NK-92 (cell line): ENCODE measurements around the gene HSD17B11.
"Not testable (repeated sequence)": the region's sequence is repeated elsewhere in the genome, so short reads cannot be mapped to it uniquely, and the experiment has no call there.

Experiments used
- DNase-seq: peaks from one replicate; lab custom pipeline; 2025; ENCODE audit not compliant: unreplicated experiment; lab: John Stamatoyannopoulos, UW

The HSD17B11 gene, protein sequence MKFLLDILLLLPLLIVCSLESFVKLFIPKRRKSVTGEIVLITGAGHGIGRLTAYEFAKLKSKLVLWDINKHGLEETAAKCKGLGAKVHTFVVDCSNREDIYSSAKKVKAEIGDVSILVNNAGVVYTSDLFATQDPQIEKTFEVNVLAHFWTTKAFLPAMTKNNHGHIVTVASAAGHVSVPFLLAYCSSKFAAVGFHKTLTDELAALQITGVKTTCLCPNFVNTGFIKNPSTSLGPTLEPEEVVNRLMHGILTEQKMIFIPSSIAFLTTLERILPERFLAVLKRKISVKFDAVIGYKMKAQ

DNA sequence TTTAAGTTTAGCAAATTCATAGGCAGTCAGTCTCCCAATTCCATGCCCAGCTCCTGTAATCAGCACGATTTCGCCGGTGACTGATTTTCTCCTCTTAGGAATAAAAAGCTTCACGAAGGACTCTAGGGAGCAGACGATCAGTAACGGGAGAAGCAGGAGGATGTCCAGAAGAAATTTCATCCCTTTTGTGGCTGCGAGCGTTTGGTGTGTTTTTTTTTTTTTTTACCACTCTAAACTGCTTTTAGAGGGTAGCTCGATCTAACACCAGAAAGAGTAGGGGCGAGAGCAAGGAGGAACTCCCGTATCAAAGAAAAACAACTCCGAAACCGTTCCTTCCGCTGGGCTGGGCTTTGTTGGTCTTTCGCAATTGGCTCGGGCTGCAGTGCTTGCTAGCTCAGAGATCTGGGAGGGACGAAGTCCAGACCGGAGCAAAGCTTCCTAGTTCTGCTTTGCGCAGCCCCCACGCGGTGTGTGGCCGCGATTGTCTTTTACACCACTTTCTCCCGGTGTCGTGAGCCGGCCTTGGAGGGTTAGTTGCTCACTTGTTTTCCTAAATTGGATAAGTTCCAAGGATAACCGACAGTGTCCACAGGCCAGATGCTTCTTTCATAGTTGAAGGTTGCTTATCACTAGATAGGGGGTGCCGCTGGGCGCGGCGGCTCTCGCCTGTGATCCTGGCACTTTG lies at the start of gene HSD17B11:
HSD17B11 (minus strand) TSS at position 298 of the 685 bp plus-strand sequence; CDS start at position 180, 118 bp downstream.
- peak; percentile 2 for DNase-seq

DNA sequence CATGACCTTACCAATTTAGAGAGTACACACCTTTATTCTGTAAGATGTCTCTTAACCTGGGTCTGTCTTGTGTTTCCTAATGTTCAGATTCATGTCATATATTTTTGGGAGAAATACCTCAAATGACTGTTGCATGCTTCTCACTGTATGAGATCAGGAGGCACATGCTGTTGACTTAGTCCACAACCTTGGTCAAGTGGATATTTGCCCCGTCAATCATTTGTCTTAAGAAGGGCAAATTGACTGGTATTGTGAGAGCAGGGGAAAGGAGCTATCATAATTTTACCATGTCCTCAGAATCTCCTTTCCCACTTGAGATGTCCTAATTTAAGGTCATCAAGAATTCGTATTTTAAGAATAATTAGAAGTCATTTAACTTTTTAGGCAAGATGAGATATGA lies 42.4 kb upstream of the HSD17B11 start:
- no peak for DNase-seq

DNA sequence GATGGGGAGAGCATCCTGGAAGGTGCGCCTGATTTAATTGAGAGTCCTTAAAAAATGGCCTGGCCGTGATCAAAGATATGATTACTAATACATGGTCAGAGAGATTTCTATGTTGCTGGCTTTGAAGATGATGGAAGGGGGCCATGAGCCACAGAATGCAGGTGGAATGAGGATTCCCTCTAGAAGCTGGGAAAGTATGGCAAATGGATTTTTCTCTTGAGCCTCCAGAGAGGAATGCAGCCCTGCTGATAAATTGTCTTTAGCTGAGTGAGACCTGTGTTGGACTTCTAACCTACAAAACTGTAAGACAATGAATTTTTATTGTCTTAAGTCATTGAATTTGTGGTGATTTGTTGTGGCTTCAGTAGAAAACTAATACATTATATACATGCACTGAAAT lies 39.0 kb upstream of the HSD17B11 start:
- DNase-seq: no peak

DNA sequence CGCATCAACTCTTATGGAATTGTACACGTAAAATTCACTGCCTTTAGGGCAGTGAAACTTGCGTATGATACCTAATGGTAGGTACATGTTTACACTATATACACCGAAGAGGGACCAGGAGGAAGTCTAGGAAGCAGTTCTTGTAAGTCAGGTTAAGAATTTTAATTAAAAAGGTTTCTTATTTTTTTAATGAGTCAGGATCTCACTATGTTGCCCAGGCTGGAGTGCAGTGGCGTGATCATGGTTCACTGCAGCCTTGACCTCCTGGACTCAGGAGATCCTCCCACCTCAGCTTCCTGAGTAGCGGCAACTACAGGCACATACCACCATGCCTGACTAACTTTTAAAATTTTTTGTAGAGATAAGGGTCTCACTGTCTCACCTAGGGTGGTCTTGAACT lies 38.0 kb upstream of the HSD17B11 start:
- no peak for DNase-seq

DNA sequence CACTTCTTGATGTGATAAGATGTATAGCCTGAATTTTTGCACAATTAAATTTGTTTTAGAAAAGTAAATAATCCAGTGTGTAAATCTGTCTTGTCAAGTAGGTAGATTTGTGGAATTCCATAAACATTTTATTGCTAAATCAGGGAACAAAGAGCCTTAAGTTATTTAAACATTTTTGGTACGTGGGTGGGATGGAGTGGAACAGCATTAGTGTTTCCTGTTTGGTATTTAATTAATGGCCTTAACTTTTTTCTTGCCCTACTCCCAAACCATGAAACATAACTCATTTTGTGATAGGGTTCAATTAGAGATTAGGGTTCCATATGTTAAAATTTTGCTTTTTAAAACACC lies 36.5 kb upstream of the HSD17B11 start:
- DNase-seq: no peak

DNA sequence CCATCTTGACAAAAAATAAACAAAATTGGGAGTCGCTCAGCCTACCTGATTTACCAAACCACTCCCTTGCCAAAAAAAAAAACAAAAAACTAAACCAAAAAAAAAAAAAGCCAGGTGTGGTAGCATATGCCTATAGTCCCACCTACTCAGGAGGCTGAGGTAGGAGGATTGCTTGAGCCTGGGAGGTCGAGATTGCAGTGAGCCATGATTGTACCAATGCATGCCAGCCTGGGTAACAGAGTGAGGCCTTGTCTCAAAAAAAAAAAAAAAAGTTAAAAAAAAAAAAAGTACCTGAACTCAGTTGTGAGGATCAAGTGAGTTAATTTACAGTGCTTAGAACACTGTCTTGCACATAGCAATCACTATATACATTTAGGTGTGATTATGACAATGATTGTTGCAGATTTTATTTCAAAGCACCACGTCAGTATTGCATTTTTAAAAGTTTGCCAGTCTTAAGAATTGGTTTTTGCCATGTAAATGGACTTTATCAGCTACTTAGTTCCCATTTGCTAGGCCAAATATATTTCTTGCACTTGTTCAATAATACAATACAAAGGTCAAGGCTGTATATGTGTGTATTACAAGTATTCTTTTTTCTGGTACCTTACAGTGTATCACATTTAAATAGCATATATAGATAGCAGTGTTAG lies 36.0 kb upstream of the HSD17B11 start:
- DNase-seq: no peak

DNA sequence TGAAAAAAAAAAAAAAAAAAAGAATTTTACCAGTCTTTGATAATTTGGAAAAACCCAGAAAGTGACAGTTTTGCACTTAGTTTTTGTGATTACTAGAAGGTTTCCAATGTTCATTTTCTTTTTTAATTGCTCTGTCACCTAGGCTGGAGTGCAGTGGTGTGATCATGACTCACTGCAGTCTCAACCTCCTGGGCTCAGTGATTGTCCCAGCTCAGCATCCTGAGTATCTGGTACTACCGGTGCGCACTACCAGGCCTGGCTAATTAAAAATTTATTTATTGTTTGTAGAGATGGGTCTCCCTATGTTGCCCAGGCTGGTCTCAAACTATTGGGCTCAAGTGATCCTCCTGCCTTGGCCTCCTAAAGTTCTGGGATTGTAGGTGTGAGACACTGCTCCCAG lies 34.7 kb upstream of the HSD17B11 start:
- no peak for DNase-seq

DNA sequence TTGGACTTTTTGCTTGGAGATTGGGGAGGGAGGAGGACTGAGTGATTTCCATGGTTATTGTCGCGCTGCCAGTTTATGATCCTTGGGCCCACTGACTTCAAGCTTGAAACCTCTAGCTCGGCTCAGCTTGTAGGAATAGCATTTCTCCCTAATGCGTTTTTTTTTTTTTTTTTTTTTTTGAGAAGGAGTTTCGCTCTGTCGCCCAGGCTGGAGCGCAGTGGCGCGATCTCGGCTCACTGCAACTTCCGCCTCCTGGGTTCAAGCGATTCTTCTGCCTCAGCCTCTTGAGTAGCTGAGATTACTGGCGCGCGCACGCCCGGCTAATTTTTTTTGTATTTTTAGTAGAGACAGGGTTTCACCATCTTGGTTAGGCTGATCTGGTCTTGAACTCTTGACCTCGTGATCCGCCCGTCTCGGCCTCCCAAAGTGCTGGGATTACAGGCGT lies 33.1 kb upstream of the HSD17B11 start:
- not testable (repeated sequence) for DNase-seq

DNA sequence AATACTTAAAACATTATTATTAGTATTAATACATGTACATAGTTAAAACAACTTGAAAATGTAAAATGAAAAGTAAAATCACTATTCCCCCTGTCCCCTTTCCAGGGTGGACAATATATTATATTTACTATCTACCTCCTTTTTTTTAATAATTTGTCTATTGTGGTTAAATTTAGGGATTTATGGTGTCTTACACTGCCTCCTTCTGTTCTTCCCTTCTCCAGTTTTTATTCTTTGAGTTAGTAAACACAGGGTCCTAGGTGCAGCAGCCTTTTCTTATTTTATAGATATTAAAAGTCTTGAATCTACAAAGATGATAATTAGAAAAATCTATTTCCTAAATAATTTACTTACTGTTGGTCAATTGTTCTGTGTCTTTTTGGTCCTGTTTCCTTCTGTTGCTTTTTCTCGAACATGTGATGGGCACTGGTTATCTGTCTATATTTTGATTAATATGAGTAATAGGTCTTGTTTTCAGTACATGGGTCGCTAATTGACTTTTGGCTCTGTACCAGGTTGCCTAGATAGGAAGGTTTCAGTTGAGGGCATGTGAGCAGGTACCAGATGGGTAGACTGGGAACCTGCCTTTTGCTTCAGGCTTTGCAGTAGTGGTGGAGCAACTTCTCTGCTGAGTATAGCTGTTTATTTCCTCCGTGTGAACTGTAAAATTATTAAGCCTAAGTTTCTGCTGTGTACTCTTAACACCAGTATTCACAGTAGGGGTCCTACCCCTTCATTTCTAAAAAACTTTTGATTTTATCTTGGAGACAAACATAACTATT lies 32.5 kb upstream of the HSD17B11 start:
- no peak for DNase-seq

DNA sequence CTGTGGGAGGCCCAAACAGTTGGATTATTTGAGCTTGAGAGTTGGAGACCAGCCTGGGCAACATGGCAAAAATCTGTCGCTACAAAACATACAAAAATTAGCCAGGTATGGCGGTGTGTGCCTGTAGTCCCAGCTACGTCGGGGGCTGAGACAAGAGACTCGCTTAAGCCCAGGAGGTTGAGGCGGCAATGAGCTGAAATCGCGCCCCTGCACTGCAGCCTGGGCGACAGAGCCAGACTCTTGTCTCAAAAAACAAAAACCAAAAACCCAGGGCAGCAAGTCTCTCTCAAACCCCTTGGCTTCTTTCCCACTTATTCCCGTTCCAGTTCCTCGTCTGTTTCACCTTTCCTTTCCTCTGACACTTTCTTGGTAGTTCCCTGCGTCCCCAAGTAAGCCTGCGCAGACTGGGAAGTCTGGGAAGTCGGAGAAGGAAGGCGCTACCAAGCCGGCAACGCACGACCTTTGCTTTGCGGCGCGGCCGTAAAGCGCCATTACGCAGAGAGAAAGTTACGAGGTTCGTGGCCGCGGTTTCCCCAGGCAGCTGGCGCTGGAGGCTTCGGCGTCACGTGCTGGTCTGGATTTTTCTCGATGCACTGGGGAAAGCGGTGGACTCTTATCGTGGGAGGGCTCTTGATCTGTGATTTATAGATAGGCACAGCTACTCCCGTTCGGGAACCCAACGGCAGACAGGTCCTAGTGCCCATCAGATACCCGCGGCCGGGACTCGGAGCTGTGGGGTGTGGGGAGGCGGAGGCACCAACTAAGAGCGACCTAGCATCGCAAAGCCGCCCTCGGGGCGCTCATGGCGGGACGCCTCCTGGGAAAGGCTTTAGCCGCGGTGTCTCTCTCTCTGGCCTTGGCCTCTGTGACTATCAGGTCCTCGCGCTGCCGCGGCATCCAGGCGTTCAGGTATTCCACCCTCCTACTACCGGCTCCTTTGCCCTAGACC lies 31.4 kb upstream of the HSD17B11 start, which contains the start of gene NUDT9:
NUDT9 (plus strand) TSS at position 470 of the 949 bp plus-strand sequence; CDS start at position 803, 333 bp downstream.
- peak; percentile 17 for DNase-seq

DNA sequence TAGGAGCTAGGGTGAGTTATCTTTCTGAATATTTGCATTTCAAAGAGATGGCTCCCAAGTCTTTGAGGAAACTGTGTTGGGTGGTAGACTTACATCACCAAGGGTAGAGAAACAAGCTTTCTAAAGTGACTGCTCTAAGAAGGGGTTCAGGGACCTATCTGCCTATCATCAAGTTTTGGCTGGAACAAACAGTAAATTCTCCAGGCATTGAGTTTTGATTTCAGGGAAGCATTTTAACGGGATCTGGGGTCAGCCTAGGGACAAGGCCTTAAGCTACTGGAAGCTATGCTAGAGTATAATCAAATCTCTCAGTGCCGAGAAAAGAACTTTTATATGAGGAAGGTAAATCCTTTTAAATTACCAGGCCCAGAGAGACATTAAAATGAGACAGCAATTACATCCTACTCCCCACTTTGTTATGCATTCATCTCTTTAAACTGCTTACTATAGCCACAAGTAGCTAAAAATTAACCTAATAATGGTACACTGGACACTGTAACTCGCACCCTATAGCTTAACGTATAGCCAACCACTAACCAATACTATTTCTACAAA lies 29.4 kb upstream of the HSD17B11 start:
- no peak for DNase-seq

DNA sequence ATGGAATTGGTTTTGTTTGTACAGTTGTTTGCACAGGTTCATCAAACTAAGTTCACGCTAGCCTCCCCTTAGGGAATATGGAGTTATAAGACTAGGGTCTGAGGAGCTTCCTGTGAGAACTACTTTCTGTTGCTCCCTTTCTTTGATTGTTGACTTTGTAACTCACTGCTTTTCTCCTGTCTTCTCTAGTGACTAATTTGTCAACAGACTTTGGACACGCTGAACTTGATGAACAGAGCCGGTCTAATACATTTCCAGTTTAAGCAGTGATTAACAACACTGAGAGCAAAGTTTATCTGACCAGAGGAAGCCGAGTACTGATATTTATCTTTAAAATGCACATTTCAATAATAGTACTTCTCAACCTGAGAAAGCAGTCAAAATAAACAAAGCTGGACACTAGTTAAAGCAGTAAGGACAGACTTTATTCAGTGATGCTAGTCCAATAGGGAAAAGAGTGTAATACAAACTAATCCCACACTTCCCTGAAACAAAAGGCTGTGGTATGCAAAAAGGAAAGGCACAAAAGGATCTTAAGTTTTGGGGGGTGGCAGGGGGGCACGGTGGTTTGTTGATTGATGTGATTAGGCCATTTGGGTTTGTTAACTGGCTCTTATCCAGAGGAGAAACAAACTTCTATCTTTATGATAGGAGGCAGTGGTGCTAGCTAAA lies 28.7 kb upstream of the HSD17B11 start:
- DNase-seq: no peak

DNA sequence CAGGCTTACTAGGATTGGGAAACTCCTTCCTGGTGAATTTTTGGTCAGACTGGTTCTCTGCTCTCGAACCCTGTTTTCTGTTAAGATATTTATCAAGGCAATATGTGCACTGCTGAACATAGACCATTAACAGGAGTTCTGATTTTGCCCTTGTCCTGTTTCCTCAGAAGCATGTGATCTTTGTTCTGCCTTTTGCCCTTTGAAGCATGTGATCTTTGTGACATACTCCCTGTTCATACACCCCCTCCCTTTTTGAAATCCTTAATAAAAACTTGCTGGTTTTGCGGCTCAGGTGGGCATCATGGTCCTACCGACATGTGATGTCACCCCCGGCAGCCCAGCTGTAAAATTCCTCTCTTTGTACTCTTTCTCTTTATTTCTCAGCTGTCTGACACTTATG lies 27.4 kb upstream of the HSD17B11 start:
- DNase-seq: not testable (repeated sequence)

DNA sequence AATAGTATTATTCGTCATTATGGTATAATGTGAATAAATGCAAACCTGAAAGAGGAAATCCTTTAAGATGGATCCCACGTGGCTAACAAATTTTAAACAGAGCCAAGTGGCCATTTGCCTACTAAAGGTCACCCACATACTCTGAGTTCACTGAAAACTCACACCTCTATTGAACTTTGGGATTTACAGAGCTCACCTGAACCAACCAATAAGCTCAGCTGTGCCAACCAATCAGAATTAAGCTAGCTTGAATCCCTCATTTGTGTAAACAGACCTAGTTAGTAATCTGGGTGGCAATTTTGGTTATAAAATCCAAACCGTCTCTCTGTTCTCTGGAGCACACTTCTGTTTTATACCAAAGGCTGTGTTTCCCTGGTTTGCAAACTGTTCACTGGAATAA lies 26.0 kb upstream of the HSD17B11 start:
- DNase-seq: no peak

DNA sequence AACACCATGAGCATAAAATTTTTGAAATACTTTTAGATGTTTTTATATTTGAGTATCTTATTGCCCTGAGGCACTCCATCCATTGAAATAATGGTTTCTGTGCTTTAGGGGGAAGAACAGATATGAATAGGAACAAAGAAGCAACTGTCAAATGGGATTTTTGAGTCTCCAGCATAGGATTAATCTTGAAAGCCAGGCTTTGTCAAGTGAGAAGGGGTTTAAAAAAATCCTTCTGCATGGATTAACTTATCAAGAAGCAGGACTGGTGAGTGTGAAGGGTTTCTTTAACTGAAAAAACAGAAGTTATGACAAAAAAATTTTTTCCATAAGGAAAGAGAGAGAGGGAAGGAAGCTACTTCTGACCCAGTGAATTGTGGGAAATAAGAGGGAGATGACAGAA lies 23.8 kb upstream of the HSD17B11 start:
- DNase-seq: no peak

DNA sequence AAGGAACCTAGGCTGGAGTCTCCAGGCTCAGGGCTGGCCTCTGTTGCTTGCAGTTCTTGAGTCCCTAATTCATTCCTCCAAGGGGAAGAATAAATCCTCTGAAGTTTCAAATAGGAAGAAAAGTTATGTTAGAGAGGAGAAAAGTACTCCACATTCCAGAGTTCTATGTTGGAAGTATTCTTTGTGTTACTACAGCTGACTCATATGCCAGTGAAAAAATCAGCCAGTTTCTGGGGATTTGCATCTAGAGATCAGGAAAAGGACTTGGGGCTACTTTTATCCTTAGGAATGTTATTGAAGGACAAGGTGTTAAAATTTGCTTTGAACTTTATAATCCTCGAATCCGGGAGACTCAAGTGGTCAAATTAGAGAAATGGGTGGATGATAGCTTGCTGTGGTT lies 19.7 kb upstream of the HSD17B11 start:
- DNase-seq: no peak

DNA sequence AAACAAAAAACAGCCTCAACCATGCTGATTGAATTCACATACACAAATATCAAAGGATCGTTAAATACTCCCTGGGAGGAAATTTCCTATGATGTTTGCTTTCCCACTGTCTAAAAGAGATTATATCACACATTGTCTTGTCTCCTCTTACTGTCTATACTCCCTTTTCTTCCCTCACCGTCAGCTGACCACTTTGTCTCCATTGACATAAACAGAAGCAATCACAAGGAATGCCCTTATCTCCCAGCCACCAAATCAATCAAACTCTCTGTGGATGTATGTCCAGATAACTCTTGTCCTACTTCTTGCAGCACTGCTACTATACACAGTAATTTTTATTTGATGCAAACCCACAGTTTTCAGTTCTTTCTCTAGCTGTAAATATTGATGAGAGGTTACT lies 19.2 kb upstream of the HSD17B11 start:
- DNase-seq: no peak

DNA sequence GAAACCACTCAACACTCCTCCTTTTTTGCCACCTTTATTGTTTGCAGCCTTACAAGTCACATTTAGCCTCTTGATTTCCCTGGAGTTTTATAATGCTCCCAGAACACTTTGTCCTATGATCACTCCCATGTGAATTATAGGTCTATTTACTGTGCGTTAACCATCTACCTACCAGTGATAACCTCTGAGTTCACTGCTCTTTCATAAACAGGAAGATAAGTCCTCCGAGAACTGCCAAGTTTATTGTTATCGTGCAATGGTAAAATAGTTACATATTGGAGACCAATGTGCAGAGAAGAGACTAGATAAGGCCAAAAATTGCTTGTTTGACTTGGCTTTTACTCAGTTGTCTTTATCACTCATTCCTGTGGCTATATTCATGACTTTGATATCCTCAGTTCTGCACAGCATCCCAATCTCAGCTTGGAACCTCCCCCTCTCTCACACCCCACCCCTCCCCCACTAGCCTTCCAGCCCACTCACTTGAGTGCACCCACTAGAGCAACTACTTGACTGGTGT lies 18.5 kb upstream of the HSD17B11 start:
- no peak for DNase-seq

DNA sequence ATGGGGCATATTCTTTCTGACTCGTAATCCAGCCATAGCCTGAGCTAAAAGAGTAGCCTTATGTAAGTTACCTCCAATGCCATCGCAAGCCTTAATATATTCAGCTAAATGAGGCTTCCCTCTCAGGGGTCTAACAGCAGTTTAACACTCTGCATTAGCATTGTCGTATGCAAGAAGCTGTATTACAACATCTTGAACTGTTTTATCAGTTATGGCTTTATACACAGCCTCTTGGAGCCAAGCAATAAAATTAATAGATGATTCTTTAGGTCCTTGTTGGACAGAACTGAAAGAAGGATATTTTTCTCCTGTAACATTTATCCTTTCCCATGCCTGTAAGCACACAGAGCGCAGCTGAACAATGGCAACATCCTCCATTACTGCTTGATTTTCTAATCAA lies 15.9 kb upstream of the HSD17B11 start:
- not testable (repeated sequence) for DNase-seq
